ENCODE data around the gene P2RY6. TPM values are rescaled to one million over a fixed set of nuclear protein-coding genes. Genes with fewer than 3 reads are reported as not detected.

The P2RY6 gene
- total and polyA plus RNA-seq, 2 of the 4 experiments (the other 2 are of a cell fraction), result 0.44 TPM; not detected in 1

DNA sequence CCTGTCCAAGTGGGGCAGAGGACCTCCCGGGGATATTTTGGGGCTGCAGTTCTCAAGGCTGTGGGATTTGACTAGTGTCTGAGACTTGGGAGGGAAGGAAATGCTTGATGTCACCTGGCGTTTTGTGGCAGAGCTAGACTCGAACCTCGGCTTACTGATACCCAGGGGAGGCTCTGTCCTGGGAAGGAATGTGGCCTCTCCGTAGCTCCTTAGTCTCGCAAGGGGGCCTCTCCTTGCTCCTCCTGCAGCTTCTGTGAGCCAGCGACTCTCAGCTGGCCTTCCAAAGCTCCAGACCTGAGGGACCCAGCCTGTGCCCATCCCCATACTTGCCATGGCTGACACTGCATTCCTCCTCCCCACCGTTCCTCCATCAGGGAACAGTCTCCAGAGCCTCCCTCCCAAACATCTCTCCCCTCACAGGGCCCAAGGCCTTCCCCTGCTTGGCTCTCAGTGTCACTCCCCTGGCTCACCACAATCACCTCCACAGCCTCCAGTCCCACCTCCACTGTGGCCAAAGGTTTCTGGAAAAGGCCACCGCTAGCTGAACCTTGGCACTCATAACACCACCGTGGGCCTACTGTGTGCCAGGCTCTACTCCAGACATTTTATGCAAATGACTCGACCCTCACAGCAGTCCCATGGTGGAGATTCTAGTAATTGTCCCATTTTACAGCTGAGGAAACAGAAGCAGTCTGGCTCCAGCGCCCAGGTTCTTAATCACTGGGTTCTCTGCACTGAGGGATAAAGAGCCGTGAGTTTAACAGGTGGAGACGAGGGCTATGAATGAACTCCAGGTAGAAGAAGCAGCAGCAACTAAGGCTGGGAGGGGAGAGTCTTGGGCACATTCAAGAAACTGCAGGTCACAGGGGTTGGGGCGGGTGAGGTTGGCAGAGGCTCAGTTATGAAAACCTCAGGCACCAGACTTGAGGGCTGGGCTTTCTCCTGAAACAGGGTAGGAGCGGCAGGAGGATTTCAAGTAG, 42.0 kb upstream of the P2RY6 start:
- Histone ChIP-seq H2BK15ac (ENCODE audit: low read depth, low read length) (no peak overlapping the region), H3K27me3 (ENCODE audit: control insufficient read depth, insufficient read depth, low read length) (peaks cover 20% of the 10 kb centered on the region), H3K9me3 (ENCODE audit: control insufficient read depth, insufficient read depth, low read length) (no peaks in the 10 kb centered on the region), H3K36me3 (ENCODE audit: control insufficient read depth, insufficient read depth, low read length) (no peaks in the 10 kb centered on the region), H2BK5ac (ENCODE audit: low read depth, low read length, poor library complexity, severe bottlenecking) (no peak overlapping the region), H4K20me1 (ENCODE audit: insufficient read depth, low read length) (no peaks in the 10 kb centered on the region), H3K23ac (ENCODE audit: low read depth, low read length) (no peak overlapping the region), H3K14ac (replicated peaks; ENCODE audit: low read depth, low read length) (0 out of 2 replicates have a peak overlapping the region, but pooled peaks have one; percentile 37), H3K4ac (ENCODE audit: low read depth, low read length) (no peak overlapping the region), H2BK120ac (ENCODE audit: low read depth, low read length) (no peak overlapping the region), H3K9ac (ENCODE audit: low read depth, low read length) (no peak overlapping the region), H2AK9ac (replicated peaks; ENCODE audit: low read depth, low read length, poor library complexity) (no peak overlapping the region), H3K79me1 (ENCODE audit: low read depth in 1 of 2, low read length in 2 of 2) (no peaks in the 10 kb centered on the region), H2AFZ (replicated peaks; ENCODE audit: low read length, poor library complexity) (peak overlapping the region; percentile 83), H4K5ac (ENCODE audit: low read depth, low read length) (peak overlapping the region; percentile 15; the same call in 1 of the 2 replicates), H3K4me2 (ENCODE audit: low read depth, low read length) (no peak overlapping the region; the same call in 1 of the 2 replicates), H3K4me3 (ENCODE audit: insufficient read depth, low read depth, low read length) (no peak overlapping the region), H3K56ac (ENCODE audit: extremely low read depth, insufficient read depth, low read length) (no peak overlapping the region), H2BK20ac (ENCODE audit: low read depth, low read length) (no peak overlapping the region), H4K91ac (ENCODE audit: insufficient read depth, low read depth, low read length) (no peak overlapping the region), H2AK5ac (ENCODE audit: low read depth, low read length) (0 out of 2 replicates have a peak overlapping the region, but pooled peaks have one; percentile 9), H3K9me1 (ENCODE audit: insufficient read depth, low read length) (no peaks in the 10 kb centered on the region), H3K27ac (ENCODE audit: insufficient read depth, low read length) (no peak overlapping the region), H3K18ac (ENCODE audit: low read depth, low read length) (no peak overlapping the region), H4K8ac (ENCODE audit: low read depth in 2 of 2, low read length in 2 of 2) (peak overlapping the region in 1 of 2 experiments; percentile 62; a peak in 1 of 4 replicates), H3K4me1 (ENCODE audit: control insufficient read depth, insufficient read depth, low read length) (peaks cover 15% of the 10 kb centered on the region; the same call in 1 of the 2 replicates)
- BruUV-seq (replicated peaks), result no TSS peak
- intact Hi-C loops (cut with micrococcal nuclease), result no loop called here
- no peak for DNase-seq
- ChIA-PET CTCF (no interaction called here), POLR2A (ENCODE audit: unreplicated experiment) (no interaction called here)
- dilution Hi-C loops (cut with HindIII; ENCODE audit: low sequenced_read_pairs, unreplicated experiment), result no loop called here
- 49% methylated on average over 6 of the region's 16 CpGs; no CpG with 5 or more reads in 1 of the 2 experiments for WGBS, 2 experiments (ENCODE audit: extremely low coverage in 2 of 2, insufficient read length in 1 of 2)
- ATAC-seq (ENCODE audit: low read depth), result peak; percentile 21; the same call in 1 of the 2 replicates
- in situ Hi-C loops (cut with MboI; ENCODE audit: low sequenced_read_pairs), result no loop called here
- no peak for TF ChIP-seq MAZ (IDR thresholded peaks at IDR 0.05; ENCODE audit: borderline replicate concordance, low read depth, low read length)
- TF ChIP-seq, protein P1, sequence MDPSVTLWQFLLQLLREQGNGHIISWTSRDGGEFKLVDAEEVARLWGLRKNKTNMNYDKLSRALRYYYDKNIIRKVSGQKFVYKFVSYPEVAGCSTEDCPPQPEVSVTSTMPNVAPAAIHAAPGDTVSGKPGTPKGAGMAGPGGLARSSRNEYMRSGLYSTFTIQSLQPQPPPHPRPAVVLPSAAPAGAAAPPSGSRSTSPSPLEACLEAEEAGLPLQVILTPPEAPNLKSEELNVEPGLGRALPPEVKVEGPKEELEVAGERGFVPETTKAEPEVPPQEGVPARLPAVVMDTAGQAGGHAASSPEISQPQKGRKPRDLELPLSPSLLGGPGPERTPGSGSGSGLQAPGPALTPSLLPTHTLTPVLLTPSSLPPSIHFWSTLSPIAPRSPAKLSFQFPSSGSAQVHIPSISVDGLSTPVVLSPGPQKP (IDR thresholded peaks at IDR 0.05; ENCODE audit: borderline replicate concordance, low read depth, low read length), result no peak
- no peak for TF ChIP-seq MAFK (IDR thresholded peaks at IDR 0.05; ENCODE audit: low read depth, low read length)
- no peak for TF ChIP-seq MXI1 (IDR thresholded peaks at IDR 0.05; ENCODE audit: borderline replicate concordance, low read depth, low read length)
- no peak for TF ChIP-seq NFE2L2 (IDR thresholded peaks at IDR 0.05; ENCODE audit: low read depth, low read length)
- TF ChIP-seq, protein P2, sequence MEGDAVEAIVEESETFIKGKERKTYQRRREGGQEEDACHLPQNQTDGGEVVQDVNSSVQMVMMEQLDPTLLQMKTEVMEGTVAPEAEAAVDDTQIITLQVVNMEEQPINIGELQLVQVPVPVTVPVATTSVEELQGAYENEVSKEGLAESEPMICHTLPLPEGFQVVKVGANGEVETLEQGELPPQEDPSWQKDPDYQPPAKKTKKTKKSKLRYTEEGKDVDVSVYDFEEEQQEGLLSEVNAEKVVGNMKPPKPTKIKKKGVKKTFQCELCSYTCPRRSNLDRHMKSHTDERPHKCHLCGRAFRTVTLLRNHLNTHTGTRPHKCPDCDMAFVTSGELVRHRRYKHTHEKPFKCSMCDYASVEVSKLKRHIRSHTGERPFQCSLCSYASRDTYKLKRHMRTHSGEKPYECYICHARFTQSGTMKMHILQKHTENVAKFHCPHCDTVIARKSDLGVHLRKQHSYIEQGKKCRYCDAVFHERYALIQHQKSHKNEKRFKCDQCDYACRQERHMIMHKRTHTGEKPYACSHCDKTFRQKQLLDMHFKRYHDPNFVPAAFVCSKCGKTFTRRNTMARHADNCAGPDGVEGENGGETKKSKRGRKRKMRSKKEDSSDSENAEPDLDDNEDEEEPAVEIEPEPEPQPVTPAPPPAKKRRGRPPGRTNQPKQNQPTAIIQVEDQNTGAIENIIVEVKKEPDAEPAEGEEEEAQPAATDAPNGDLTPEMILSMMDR (conservative IDR thresholded peaks at IDR 0.05; ENCODE audit: low read depth, low read length), result no peak
- TF ChIP-seq CHD1 (IDR thresholded peaks at IDR 0.05; ENCODE audit: low read depth, low read length), result no peak
- no peak for TF ChIP-seq RFX5 (IDR thresholded peaks at IDR 0.05; ENCODE audit: low read depth, low read length)
- no peak for TF ChIP-seq SMC3 (IDR thresholded peaks at IDR 0.05; ENCODE audit: low read depth, low read length)
- TF ChIP-seq FOS (IDR thresholded peaks at IDR 0.05; ENCODE audit: low read depth, low read length), result no peak
- no peak for TF ChIP-seq RAD21 (IDR thresholded peaks at IDR 0.05; ENCODE audit: low read length)
- TF ChIP-seq RCOR1 (IDR thresholded peaks at IDR 0.05; ENCODE audit: insufficient replicate concordance, low read length), result no peak
- no peak for TF ChIP-seq BHLHE40 (IDR thresholded peaks at IDR 0.05; ENCODE audit: low read depth, low read length)

All from IMR-90 (cell line).